H9 (cell line): ENCODE results near the gene OXCT2. TPM values are rescaled to one million over a fixed set of nuclear protein-coding genes. Genes with fewer than 3 reads are reported as not detected.

Experiments
- DNase-seq: peaks from one replicate; pipeline ENCODE4 v3.0.0-alpha.2; 2017
- H2AFZ ChIP-seq: one replicate; pipeline ENCODE4 v1.6.1; 2013; ENCODE audit warnings: mild to moderate bottlenecking, low read length, control low read depth, moderate library complexity
- H2AK5ac ChIP-seq: 2 replicates; pipeline ENCODE4 v1.6.1; 2013; ENCODE audit warnings: low read length, control low read depth, mixed read lengths; ENCODE audit not compliant: insufficient read length
- H2BK120ac ChIP-seq: one replicate; pipeline ENCODE4 v1.6.1; 2013; ENCODE audit warnings: low read depth, mild to moderate bottlenecking, low read length, control low read depth, inconsistent platforms; ENCODE audit not compliant: poor library complexity, severe bottlenecking
- H2BK12ac ChIP-seq: 2 replicates; pipeline ENCODE4 v1.6.1; 2013; ENCODE audit warnings: low read length, control low read depth, mixed read lengths, low read depth; ENCODE audit not compliant: insufficient read length
- H2BK15ac ChIP-seq: 2 replicates; pipeline ENCODE4 v1.6.1; 2013; ENCODE audit warnings: low read depth, low read length, control low read depth
- H2BK20ac ChIP-seq: one replicate; pipeline ENCODE4 v1.6.1; 2013; ENCODE audit warnings: low read depth, mild to moderate bottlenecking, low read length, control low read depth, inconsistent platforms; ENCODE audit not compliant: poor library complexity, severe bottlenecking
- H2BK5ac ChIP-seq: 2 replicates; pipeline ENCODE4 v1.6.1; 2013; ENCODE audit warnings: low read length, control low read depth, mixed read lengths; ENCODE audit not compliant: insufficient read length
- H3K14ac ChIP-seq: 2 replicates; pipeline ENCODE4 v1.6.1; 2013; ENCODE audit warnings: low read length, control low read depth; ENCODE audit not compliant: insufficient read depth
- H3K18ac ChIP-seq: 2 replicates; pipeline ENCODE4 v1.6.1; 2013; ENCODE audit warnings: low read depth, mild to moderate bottlenecking, mixed read lengths, low read length, control low read depth; ENCODE audit not compliant: insufficient read length
- H3K23ac ChIP-seq: 2 replicates; pipeline ENCODE4 v1.6.1; 2013; ENCODE audit warnings: low read length, control low read depth, mixed read lengths, low read depth; ENCODE audit not compliant: insufficient read length
- H3K23me2 ChIP-seq: 2 replicates; pipeline ENCODE4 v1.6.1; 2013; ENCODE audit warnings: low read depth, mild to moderate bottlenecking, mixed read lengths, low read length, control low read depth; ENCODE audit not compliant: insufficient read length, poor library complexity, severe bottlenecking
- H3K27ac ChIP-seq: 2 replicates; pipeline ENCODE4 v1.5.1; 2013; ENCODE audit warnings: low read length, control low read depth, mixed read lengths, low read depth; ENCODE audit not compliant: insufficient read length
- H3K27me3 ChIP-seq: 2 replicates; pipeline ENCODE4 v1.6.1; 2013; ENCODE audit warnings: low read length, control low read depth, inconsistent platforms; ENCODE audit not compliant: insufficient read depth
- H3K4ac ChIP-seq: 2 replicates; pipeline ENCODE4 v1.6.1; 2013; ENCODE audit warnings: low read depth, mild to moderate bottlenecking, control low read depth, inconsistent platforms, low read length, moderate library complexity
- H3K4me1 ChIP-seq: 2 replicates; pipeline ENCODE4 v1.6.1; 2013; ENCODE audit warnings: low read length, control low read depth, inconsistent platforms; ENCODE audit not compliant: insufficient read depth
- H3K4me2 ChIP-seq: 2 replicates; pipeline ENCODE4 v1.6.1; 2013; ENCODE audit warnings: low read length, control low read depth, mixed read lengths; ENCODE audit not compliant: insufficient read length, insufficient read depth
- H3K56ac ChIP-seq: 2 replicates; pipeline ENCODE4 v1.6.1; 2013; ENCODE audit warnings: low read depth, mild to moderate bottlenecking, mixed read lengths, low read length, control low read depth; ENCODE audit not compliant: insufficient read length
- H3K79me1 ChIP-seq: 2 replicates; pipeline ENCODE4 v1.6.1; 2013; ENCODE audit warnings: low read depth, mild to moderate bottlenecking, moderate library complexity, low read length, control low read depth, inconsistent platforms; ENCODE audit not compliant: insufficient read depth, poor library complexity, severe bottlenecking
- H3K79me2 ChIP-seq: 2 replicates; pipeline ENCODE4 v1.6.1; 2013; ENCODE audit warnings: low read length, control low read depth, inconsistent platforms; ENCODE audit not compliant: insufficient read depth
- H3K9ac ChIP-seq: 2 replicates; pipeline ENCODE4 v1.6.1; 2013; ENCODE audit warnings: low read length, control low read depth, mixed read lengths; ENCODE audit not compliant: insufficient read length; ENCODE audit errors: extremely low read depth
- H3K9me3 ChIP-seq: one replicate; pipeline ENCODE4 v1.6.1; 2013; ENCODE audit warnings: low read depth, low read length, inconsistent platforms; ENCODE audit not compliant: control insufficient read depth
- H3T11ph ChIP-seq: one replicate; pipeline ENCODE4 v1.6.1; 2013; ENCODE audit warnings: mild to moderate bottlenecking, low read length, control low read depth, inconsistent platforms
- H4K20me1 ChIP-seq: one replicate; pipeline ENCODE4 v1.6.1; 2013; ENCODE audit not compliant: control insufficient read depth, insufficient read length, insufficient read depth
- H4K5ac ChIP-seq: 2 replicates; pipeline ENCODE4 v1.6.1; 2013; ENCODE audit warnings: low read depth, mild to moderate bottlenecking, mixed read lengths, low read length, control low read depth; ENCODE audit not compliant: insufficient read length
- H4K8ac ChIP-seq: replicated peaks from 2 replicates; pipeline ENCODE4 v1.6.1; 2013; ENCODE audit warnings: low read length, control low read depth, mixed read lengths, low read depth; ENCODE audit not compliant: insufficient read length
- H4K91ac ChIP-seq: 2 replicates; pipeline ENCODE4 v1.6.1; 2013; ENCODE audit warnings: low read depth, mild to moderate bottlenecking, moderate library complexity, mixed read lengths, low read length, control low read depth; ENCODE audit not compliant: insufficient read length
- H3K27ac Mint-ChIP-seq, 3 experiments: 2 replicates in 2 of 3; 3 replicates in 1 of 3; pipeline ENCODE4 v1.8.0; 2020 to 2021; ENCODE audit warnings: mixed read lengths in 3 of 3, mild to moderate bottlenecking in 1 of 3, moderate library complexity in 1 of 3
- H3K27me3 Mint-ChIP-seq: 2 replicates; pipeline ENCODE4 v1.8.0; 2021; ENCODE audit warnings: low read depth, mild to moderate bottlenecking, moderate library complexity, mixed read lengths
- H3K36me3 Mint-ChIP-seq, 3 experiments: 2 replicates in 2 of 3; 3 replicates in 1 of 3; pipeline ENCODE4 v1.8.0; 2020 to 2021; ENCODE audit warnings: low read depth in 3 of 3, mixed read lengths in 3 of 3; ENCODE audit not compliant: insufficient read depth in 1 of 3
- H3K4me1 Mint-ChIP-seq, 2 experiments: 2 replicates each; pipeline ENCODE4 v1.8.0; 2020; ENCODE audit warnings: mixed read lengths in 2 of 2
- H3K4me3 Mint-ChIP-seq, 2 experiments: 2 replicates in 1 of 2; 3 replicates in 1 of 2; pipeline ENCODE4 v1.8.0; 2020 to 2021; ENCODE audit warnings: mild to moderate bottlenecking in 2 of 2, mixed read lengths in 2 of 2, moderate library complexity in 1 of 2
- H3K9me3 Mint-ChIP-seq, 2 experiments: 2 replicates in 1 of 2; 3 replicates in 1 of 2; pipeline ENCODE4 v1.8.0; 2020; ENCODE audit warnings: mild to moderate bottlenecking in 2 of 2, mixed read lengths in 2 of 2, moderate library complexity in 1 of 2
- WGBS: extraction: QIAGEN DNeasy Blood & Tissue Kit; methylation state at CpG from one replicate; pipeline ENCODE4 v1.1.7; 2013; ENCODE audit warnings: missing lambda C conversion rate, low lambda C conversion rate, mixed read lengths; ENCODE audit not compliant: insufficient read length; ENCODE audit errors: extremely low coverage; 5-methylcytosine and 5-hydroxymethylcytosine counted together
- total RNA-seq: library from RNA; stranded (reverse); gene quantifications from 2 replicates; pipeline ENCODE4 v1.2.1, GENCODE V29; 2021
- TF ChIP-seq, protein P1 (sequence below): fragments of 200-600 bp; sonication (generic); conservative IDR thresholded peaks from 3 replicates; pipeline ENCODE4 v1.8.0; 2021; ENCODE audit warnings: antibody characterized with exemption, mild to moderate bottlenecking

Gene OXCT2
- total RNA-seq, 1 experiment from 2014 or later = 3.7 TPM

DNA sequence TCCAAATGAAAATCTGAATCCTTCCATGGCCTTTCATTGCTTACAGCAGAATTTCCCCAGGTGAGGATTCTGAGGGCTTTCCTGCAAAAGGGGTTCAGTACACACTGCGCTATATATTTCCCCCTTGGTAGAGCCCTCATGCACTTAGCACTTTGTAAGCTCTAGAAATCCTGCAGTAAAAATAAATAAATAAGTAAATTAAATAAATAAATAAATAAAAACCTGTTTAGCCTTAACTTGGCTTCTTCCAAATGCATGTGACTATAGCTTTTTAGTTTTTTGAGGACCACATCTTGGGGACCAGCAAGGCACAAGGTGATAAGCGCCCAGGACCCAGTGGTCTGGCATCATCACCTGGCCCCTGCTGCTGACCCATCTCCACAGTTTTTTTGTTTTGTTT is 20.7 kb upstream of the OXCT2 start:
- peaks cover 78% of the 10 kb centered on the region for H3K27me3 Mint-ChIP-seq
- H3K23me2 ChIP-seq = peaks cover 3% of the 10 kb centered on the region
- H4K20me1 ChIP-seq = no peaks in the 10 kb centered on the region
- no peak overlapping the region for H4K8ac ChIP-seq
- H3K14ac ChIP-seq = no peak overlapping the region
- no peaks in the 10 kb centered on the region for H3K4me1 ChIP-seq
- whole genome bisulfite sequencing = no CpG with 5 or more reads among the region's 2 CpGs
- TF ChIP-seq, protein P1, sequence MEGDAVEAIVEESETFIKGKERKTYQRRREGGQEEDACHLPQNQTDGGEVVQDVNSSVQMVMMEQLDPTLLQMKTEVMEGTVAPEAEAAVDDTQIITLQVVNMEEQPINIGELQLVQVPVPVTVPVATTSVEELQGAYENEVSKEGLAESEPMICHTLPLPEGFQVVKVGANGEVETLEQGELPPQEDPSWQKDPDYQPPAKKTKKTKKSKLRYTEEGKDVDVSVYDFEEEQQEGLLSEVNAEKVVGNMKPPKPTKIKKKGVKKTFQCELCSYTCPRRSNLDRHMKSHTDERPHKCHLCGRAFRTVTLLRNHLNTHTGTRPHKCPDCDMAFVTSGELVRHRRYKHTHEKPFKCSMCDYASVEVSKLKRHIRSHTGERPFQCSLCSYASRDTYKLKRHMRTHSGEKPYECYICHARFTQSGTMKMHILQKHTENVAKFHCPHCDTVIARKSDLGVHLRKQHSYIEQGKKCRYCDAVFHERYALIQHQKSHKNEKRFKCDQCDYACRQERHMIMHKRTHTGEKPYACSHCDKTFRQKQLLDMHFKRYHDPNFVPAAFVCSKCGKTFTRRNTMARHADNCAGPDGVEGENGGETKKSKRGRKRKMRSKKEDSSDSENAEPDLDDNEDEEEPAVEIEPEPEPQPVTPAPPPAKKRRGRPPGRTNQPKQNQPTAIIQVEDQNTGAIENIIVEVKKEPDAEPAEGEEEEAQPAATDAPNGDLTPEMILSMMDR = no peak
- no peaks in the 10 kb centered on the region; a peak in 1 of 5 replicates for H3K9me3 Mint-ChIP-seq
- H3K56ac ChIP-seq = no peak overlapping the region
- H3K79me1 ChIP-seq = no peaks in the 10 kb centered on the region
- no peak overlapping the region for H3K18ac ChIP-seq
- no peak overlapping the region for H3K9ac ChIP-seq
- H3K79me2 ChIP-seq = no peaks in the 10 kb centered on the region
- H2AFZ ChIP-seq = no peak overlapping the region
- H4K91ac ChIP-seq = no peak overlapping the region
- no peak overlapping the region for H3K4ac ChIP-seq
- peaks cover 6 to 8% of the 10 kb centered on the region in 2 experiments; a peak in 3 of 4 replicates for H3K4me1 Mint-ChIP-seq
- H3K27ac ChIP-seq = no peak overlapping the region
- no peaks in the 10 kb centered on the region for H3K9me3 ChIP-seq
- no peak overlapping the region for H3K4me2 ChIP-seq
- no peak overlapping the region for H2AK5ac ChIP-seq
- no peak overlapping the region for H2BK15ac ChIP-seq
- H2BK20ac ChIP-seq = no peak overlapping the region
- no peak overlapping the region for H3K4me3 Mint-ChIP-seq
- no peak overlapping the region for H3T11ph ChIP-seq
- no peak overlapping the region for H2BK12ac ChIP-seq
- no peak overlapping the region for H2BK5ac ChIP-seq
- no peak overlapping the region for H2BK120ac ChIP-seq
- no peak overlapping the region for H3K27ac Mint-ChIP-seq
- DNase-seq = no peak
- no peak overlapping the region for H3K23ac ChIP-seq
- H3K27me3 ChIP-seq = peaks cover 17% of the 10 kb centered on the region; the same call in 1 of the 2 replicates
- peaks cover 0 to 1% (median 0%) of the 10 kb centered on the region in 3 experiments; a peak in 1 of 7 replicates for H3K36me3 Mint-ChIP-seq
- H4K5ac ChIP-seq = no peak overlapping the region
